GM12873 (cell line): ENCODE data around the gene TNNC1.
A peak's percentile ranks its signal among the peaks of the same experiment; 100 is the strongest.

ENCODE experiments used
- TF ChIP-seq, protein P1 (sequence below): IDR thresholded peaks from 2 replicates; pipeline ENCODE4 v1.5.1; 2012; ENCODE audit warnings: low read depth, mild to moderate bottlenecking, moderate library complexity, low read length, control low read depth; ENCODE audit not compliant: insufficient read depth; ENCODE audit errors: missing control alignments

TNNC1 gene

DNA sequence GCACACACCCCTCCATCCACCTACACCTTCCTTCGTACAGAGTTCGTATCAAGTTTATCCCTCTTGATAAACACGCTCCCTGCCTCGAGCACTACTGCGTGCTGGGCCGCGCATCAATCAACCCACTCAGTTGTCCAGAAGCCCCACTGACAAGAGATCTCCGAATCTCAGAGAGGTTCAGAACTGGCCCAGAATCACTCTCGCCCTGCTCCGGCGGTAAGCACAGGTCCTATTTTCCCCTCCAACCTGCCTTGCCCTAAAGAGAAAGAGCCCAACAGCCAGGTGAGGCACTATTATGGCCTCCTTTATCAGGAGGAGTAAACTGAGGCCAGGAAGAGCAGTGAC lies 1.1 kb upstream of the TNNC1 start:
- TF ChIP-seq, protein P1, sequence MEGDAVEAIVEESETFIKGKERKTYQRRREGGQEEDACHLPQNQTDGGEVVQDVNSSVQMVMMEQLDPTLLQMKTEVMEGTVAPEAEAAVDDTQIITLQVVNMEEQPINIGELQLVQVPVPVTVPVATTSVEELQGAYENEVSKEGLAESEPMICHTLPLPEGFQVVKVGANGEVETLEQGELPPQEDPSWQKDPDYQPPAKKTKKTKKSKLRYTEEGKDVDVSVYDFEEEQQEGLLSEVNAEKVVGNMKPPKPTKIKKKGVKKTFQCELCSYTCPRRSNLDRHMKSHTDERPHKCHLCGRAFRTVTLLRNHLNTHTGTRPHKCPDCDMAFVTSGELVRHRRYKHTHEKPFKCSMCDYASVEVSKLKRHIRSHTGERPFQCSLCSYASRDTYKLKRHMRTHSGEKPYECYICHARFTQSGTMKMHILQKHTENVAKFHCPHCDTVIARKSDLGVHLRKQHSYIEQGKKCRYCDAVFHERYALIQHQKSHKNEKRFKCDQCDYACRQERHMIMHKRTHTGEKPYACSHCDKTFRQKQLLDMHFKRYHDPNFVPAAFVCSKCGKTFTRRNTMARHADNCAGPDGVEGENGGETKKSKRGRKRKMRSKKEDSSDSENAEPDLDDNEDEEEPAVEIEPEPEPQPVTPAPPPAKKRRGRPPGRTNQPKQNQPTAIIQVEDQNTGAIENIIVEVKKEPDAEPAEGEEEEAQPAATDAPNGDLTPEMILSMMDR: no peak

DNA sequence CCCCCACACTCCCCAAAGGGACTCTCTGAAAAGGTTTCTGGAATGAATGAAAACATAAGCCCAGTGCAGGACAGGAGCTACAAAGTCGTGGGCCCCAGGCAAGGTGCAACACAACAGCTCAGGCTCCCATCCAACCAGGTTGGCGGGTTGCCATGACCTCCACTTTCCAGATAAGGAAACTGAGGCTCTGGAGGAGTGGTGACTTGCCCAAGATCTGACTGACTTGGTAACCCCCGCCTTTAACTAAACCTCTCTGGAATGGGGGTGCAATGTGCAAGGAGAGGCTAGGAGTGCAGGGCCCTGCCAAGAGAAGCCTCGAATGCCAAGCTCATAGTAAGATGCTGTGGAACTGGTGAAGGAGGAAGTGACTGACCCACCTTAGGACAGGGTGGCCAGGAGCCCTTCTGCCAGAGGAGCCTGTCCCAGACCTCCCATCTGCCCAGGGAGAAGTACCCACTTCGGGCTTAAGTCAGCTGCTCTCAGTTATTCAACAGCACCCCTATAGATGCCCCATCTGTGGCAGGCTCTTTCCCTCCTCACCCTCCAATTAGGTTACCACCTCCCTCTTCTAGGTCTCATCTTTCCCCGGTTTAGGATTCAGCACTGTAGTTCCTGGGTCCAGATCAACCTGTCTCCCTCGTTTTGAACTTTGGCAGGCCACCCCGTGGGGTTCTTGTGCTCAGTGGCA lies 553 bp upstream of the TNNC1 start:
- TF ChIP-seq, protein P1: no peak

DNA sequence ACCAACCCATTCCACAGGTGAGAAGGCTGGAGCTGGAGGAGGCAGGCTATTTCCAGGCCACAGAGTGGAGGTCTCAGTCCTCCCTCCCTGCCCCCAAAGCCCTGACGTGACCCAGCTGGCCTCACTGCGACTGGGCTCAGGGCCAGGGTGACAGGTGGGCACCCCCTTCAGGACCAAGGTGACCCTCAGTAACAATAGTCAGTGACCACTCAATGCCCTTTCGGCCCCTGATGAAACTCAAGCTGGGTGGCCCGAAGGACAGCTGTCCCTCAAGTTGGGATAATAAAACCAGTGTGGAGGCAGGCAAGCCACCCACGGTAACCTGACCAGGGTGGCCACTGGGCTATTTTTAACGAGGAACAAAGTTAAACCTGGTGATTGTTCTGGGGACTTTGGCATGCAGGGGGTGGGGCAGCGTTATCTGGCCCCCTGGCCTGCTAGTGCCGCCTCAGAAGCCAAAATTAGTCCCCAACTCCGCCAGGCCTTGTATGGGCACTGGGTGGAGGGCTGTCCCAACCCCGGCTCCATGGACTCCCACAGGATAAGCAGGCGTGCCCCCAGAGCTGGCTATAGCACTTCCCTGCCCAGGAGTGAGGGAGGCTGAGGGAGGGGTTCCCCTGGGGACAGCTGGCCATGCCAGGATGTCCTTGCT lies 1.1 kb downstream of the TNNC1 start:
- TF ChIP-seq, protein P1: no peak

DNA sequence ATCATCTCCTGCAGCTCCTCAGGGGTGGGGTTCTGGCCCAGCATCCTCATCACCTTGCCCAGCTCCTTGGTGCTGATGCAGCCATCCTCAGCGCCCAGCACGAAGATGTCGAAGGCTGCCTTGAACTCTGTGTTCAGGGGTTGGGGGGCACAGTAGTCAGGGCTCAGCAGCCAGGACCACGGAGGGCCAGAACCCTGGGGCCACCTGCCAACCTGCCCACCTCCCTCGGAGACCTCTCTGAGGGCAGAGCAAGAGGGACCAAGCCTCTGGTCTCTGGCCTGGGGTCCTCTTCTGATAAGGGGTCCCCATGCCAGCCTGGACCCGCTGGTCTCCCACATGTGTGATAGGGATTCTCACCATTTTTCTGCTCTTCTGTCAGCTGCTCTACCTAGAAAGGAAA lies 1.7 kb downstream of the TNNC1 start:
- TF ChIP-seq, protein P1: no peak

DNA sequence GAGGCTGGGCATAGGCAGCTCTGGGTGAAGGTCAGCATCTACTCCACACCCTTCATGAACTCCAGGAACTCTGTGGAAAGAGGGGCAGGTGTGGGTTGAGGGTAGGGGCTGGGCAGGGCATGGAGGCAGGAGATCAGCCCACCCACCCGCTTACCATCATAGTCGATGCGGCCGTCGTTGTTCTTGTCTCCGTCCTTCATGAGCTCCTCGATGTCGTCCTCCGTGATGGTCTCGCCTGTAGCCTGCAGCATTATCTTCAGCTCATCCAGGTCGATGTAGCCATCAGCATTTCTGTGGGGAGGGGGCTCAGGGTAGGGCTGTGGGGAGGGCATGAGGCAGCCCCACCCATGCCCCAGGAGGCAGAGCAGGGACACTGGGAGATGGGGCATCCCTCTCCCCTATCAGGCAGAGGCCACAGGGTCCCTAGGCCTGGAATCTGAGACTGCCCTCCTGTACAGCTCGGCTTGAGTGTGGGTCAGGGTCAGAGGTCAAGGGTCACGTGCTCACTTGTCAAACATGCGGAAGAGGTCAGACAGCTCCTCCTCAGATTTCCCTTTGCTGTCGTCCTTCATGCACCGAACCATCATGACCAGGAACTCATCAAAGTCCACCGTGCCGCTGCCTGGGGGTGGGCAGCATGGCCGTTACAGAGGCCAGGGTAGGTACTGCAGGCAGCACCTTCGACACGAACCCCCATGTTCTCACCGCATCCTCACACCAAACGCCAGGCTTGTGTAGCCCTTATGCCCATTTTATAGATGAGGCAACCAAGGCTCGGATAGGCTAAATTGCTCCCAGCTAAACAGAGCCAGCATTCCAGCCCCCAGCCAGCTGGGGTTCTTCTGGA lies 2.4 kb downstream of the TNNC1 start:
- TF ChIP-seq, protein P1: peak; percentile 31

DNA sequence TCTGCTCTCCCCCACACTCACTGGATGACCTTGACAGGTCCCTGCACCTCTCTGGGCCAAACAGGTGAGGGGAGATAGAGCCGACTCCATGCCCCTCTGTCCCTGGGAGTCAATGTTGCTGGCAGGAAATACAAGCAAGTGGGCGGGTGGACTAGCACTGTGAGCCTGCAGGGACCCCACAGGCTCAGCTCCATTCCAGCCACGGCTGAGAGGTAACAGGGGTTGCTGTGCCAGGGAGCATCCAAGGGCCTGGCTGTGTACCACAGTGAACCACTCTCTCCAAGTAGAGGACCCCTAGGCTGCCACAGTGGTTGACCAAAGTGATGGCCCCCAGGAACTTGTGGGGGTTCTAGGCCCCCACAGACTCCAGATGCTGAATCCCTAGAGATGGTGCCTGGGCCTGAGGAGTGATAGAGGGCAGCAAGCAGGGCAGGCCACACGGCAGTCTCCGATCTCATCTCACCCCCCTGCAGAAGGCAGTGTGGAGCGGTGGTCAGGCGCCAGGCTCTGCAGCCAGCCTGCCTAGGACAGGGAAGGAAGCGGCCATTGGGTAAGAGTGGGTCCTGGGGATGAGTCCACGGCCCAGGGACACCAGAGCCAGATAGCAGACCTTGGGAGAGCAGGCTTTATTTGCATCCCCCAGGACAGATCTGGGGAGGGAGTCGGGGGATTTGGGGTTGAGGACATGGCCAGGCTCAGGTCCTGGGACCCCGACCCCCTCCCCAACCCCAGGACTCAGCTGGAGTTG lies 3.2 kb downstream of the TNNC1 start:
- TF ChIP-seq, protein P1: no peak
